MCF 10A (cell line): ENCODE results near the gene HELZ. TPM values are rescaled to one million over a fixed set of nuclear protein-coding genes. Genes with fewer than 3 reads are reported as not detected.

Source experiments
- BruUV-seq: library from RNA; stranded (reverse); fragments of 400-500 nt; replicated peaks from 2 replicates; lab custom pipeline; 2021; lab: Mats Ljungman, UMichigan
- CTCF ChIA-PET: fragments of 300-600 bp; sonication (Branson Sonifier 250); formaldehyde crosslinking; extraction: SDS; loops from one replicate; lab custom pipeline; 2021; ENCODE audit warnings: antibody characterized with exemption, inconsistent platforms; lab: Yijun Ruan, JAX
- POLR2A ChIA-PET: fragments of 300-600, 350-650 bp; sonication (Branson Sonifier 250); formaldehyde crosslinking; extraction: SDS; loops from one replicate; lab custom pipeline; 2020; ENCODE audit warnings: antibody characterized with exemption, inconsistent platforms; lab: Yijun Ruan, JAX
- DNase-seq: peaks from one replicate; pipeline ENCODE4 v3.0.0-alpha.2; 2018; ENCODE audit not compliant: unreplicated experiment
- H3K27ac Mint-ChIP-seq: one replicate; pipeline ENCODE4 v1.8.0; 2022; ENCODE audit warnings: mild to moderate bottlenecking, low read depth, mixed read lengths; ENCODE audit not compliant: unreplicated experiment
- H3K27me3 Mint-ChIP-seq: one replicate; pipeline ENCODE4 v1.8.0; 2022; ENCODE audit warnings: mixed read lengths; ENCODE audit not compliant: insufficient read depth, unreplicated experiment
- H3K36me3 Mint-ChIP-seq: one replicate; pipeline ENCODE4 v1.8.0; 2022; ENCODE audit warnings: mild to moderate bottlenecking, moderate library complexity, mixed read lengths; ENCODE audit not compliant: insufficient read depth, unreplicated experiment
- H3K4me1 Mint-ChIP-seq: one replicate; pipeline ENCODE4 v1.8.0; 2022; ENCODE audit warnings: mixed read lengths; ENCODE audit not compliant: insufficient read depth, unreplicated experiment
- H3K4me3 Mint-ChIP-seq: one replicate; pipeline ENCODE4 v1.8.0; 2022; ENCODE audit warnings: mild to moderate bottlenecking, moderate library complexity, mixed read lengths; ENCODE audit not compliant: unreplicated experiment
- H3K9me3 Mint-ChIP-seq: one replicate; pipeline ENCODE4 v1.8.0; 2022; ENCODE audit warnings: mixed read lengths; ENCODE audit not compliant: unreplicated experiment
- intact Hi-C: fragments of 100-400 bp; cut with micrococcal nuclease; formaldehyde crosslinking; loops from 2 replicates; pipeline ENCODE4 v1.14.1; 2022
- total RNA-seq: library from RNA; stranded (reverse); gene quantifications from 2 replicates; pipeline ENCODE4 v1.2.3, GENCODE V29; 2022
- TF ChIP-seq, protein P1 (sequence below): fragments of 200-600 bp; IDR thresholded peaks from one replicate; pipeline ENCODE4 v1.8.0; 2022; ENCODE audit warnings: antibody characterized with exemption, mild to moderate bottlenecking; ENCODE audit not compliant: unreplicated experiment

The HELZ gene
- total RNA-seq, 1 experiment from 2014 or later = 71.7 TPM

DNA sequence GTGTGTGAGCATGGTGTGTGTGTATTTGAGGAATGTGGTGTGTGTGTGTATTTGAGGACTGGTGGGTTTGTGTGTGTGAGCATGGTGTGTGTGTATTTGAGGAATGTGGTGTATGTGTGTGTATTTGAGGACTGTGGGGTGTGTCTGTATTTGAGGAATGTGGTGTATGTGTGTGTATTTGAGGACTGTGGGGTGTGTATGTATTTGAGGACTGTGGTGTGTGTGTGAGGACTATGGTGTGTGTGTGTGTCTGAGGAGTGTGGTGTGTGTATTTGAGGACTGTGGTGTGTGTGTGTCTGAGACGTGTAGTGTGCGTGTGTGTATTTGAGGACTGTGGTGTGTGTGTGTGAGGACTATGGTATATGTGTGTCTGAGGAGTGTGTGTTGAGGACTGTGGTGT is 218.7 kb downstream of the HELZ start:
- H3K36me3 Mint-ChIP-seq = no peaks in the 10 kb centered on the region

DNA sequence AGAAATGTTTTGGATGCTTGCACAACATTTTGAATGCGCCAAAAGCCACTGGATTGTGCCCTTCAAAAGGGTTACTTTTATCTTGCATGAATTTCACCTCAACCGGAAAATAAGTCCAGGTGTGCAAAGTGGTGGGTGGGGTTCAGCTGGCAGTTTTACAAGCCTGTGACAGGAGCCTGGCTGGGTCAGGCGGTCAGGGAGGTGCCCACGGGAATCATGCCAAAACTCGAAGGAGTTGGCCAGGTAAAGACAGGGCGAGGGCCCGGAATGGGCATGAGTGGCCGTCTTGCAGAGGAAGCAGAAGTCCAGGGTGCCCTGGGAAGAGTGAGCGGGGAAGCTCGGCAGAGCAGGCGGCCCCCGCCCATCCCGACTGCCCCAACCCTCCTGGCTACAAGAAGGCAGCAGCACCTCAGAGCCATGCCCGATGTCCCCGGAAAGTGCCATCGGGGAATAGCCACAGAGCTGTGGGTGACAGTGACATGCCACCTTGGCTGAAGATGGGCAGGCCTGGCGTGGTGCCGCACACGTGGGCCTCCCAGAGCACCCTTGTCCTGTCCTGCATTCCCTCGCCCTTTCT is 219.7 kb downstream of the HELZ start:
- no TSS peak for BruUV-seq
- Mint-ChIP-seq H3K4me3 (no peak overlapping the region), H3K27ac (no peak overlapping the region), H3K36me3 (no peaks in the 10 kb centered on the region), H3K27me3 (no peaks in the 10 kb centered on the region), H3K4me1 (no peaks in the 10 kb centered on the region), H3K9me3 (no peaks in the 10 kb centered on the region)
- TF ChIP-seq, protein P1, sequence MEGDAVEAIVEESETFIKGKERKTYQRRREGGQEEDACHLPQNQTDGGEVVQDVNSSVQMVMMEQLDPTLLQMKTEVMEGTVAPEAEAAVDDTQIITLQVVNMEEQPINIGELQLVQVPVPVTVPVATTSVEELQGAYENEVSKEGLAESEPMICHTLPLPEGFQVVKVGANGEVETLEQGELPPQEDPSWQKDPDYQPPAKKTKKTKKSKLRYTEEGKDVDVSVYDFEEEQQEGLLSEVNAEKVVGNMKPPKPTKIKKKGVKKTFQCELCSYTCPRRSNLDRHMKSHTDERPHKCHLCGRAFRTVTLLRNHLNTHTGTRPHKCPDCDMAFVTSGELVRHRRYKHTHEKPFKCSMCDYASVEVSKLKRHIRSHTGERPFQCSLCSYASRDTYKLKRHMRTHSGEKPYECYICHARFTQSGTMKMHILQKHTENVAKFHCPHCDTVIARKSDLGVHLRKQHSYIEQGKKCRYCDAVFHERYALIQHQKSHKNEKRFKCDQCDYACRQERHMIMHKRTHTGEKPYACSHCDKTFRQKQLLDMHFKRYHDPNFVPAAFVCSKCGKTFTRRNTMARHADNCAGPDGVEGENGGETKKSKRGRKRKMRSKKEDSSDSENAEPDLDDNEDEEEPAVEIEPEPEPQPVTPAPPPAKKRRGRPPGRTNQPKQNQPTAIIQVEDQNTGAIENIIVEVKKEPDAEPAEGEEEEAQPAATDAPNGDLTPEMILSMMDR = no peak
- intact Hi-C loops = no loop called here
- DNase-seq = no peak
- ChIA-PET POLR2A (no interaction called here), CTCF (interaction anchor here (0.6 to 0.8 kb wide), 2 partner anchors 13 to 22 kb away, joined by 3 read pairs; no protein-coding TSS in a partner anchor)

More for the DNA sequence above, 218.7 kb downstream of the HELZ start:
- BruUV-seq = no TSS peak
- POLR2A ChIA-PET = no interaction called here
- H3K27me3 Mint-ChIP-seq = no peaks in the 10 kb centered on the region
- no peak for DNase-seq
- CTCF ChIA-PET = no interaction called here
- H3K27ac Mint-ChIP-seq = no peak overlapping the region
- H3K9me3 Mint-ChIP-seq = no peaks in the 10 kb centered on the region
- intact Hi-C loops = no loop called here
- H3K4me3 Mint-ChIP-seq = no peak overlapping the region
- TF ChIP-seq, protein P1 = no peak
- no peaks in the 10 kb centered on the region for H3K4me1 Mint-ChIP-seq

DNA sequence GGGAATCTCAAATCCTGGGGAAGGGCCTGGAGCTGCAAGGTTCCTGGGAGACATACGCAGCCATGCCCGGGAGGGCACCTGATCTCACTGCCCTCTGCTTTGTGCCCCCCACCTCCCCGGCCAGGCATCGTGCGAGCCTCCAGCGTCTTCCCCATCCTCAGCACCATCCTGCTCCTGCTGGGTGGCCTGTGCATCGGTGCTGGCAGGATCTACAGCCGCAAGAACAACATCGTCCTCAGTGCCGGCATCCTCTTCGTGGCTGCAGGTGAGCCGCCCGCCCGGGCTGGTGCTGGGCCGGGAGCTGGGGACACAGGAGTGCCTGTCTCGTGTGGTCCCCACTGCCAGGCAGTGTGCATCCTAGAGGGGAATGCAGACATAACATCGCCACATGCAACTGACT is 220.3 kb downstream of the HELZ start:
- intact Hi-C loops = no loop called here

DNA sequence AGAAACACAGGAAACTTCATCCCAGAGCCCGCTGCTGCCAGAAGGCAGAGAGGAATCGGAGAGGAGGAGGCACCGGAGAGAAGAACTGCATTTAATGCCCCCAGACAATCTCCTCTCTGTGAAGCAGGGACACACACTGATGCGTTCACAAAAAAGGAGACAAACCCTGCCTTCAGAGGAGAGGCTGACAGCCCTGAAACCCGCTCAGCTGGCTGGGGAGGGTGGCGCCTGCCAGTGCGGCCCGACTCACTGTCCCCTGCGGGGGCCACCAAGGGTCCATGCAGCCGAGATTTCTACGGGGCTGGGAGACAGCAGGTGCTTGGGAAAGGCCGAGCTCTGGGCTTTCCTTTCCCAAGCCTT is 222.6 kb downstream of the HELZ start:
- intact Hi-C loops = no loop called here
- no peak for DNase-seq
- no peaks in the 10 kb centered on the region for H3K27me3 Mint-ChIP-seq
- BruUV-seq = no TSS peak
- no peak overlapping the region for H3K27ac Mint-ChIP-seq
- ChIA-PET CTCF (interaction anchor here (0.7 kb wide), 1 partner anchor 343 kb away, joined by 4 read pairs; no protein-coding TSS in a partner anchor), POLR2A (no interaction called here)
- no peak overlapping the region for H3K4me3 Mint-ChIP-seq
- TF ChIP-seq, protein P1 = no peak
- H3K9me3 Mint-ChIP-seq = no peaks in the 10 kb centered on the region
- no peaks in the 10 kb centered on the region for H3K4me1 Mint-ChIP-seq
- no peaks in the 10 kb centered on the region for H3K36me3 Mint-ChIP-seq

More for the DNA sequence above, 220.3 kb downstream of the HELZ start:
- Mint-ChIP-seq H3K9me3 (no peaks in the 10 kb centered on the region), H3K27ac (no peak overlapping the region), H3K36me3 (no peaks in the 10 kb centered on the region), H3K27me3 (no peaks in the 10 kb centered on the region), H3K4me3 (no peak overlapping the region), H3K4me1 (no peaks in the 10 kb centered on the region)
- POLR2A ChIA-PET = no interaction called here
- CTCF ChIA-PET = interaction anchor here (0.8 kb wide), 1 partner anchor 23 kb away, joined by 3 read pairs; no protein-coding TSS in a partner anchor
- no TSS peak for BruUV-seq
- DNase-seq = no peak
- TF ChIP-seq, protein P1 = no peak
